H1 (cell line): Measurements from ENCODE around the gene MSI2.

Experiments
- CEBPB ChIP-seq: IDR thresholded peaks from 2 replicates; pipeline ENCODE4 v1.6.1; 2012; ENCODE audit warnings: low read depth, low read length
- CTCF ChIP-seq, 3 experiments: IDR thresholded peaks; 1 replicate in 2 of 3; 2 replicates in 1 of 3; pipeline versions ENCODE4 v1.5.1 to v1.6.1; 2011; ENCODE audit warnings: low read length in 3 of 3, mild to moderate bottlenecking in 3 of 3, inconsistent platforms in 2 of 3, low read depth in 1 of 3, moderate library complexity in 1 of 3; ENCODE audit not compliant: insufficient read depth in 1 of 3; ENCODE audit errors: control extremely low read depth in 1 of 3
- GTF2F1 ChIP-seq: IDR thresholded peaks from 2 replicates; pipeline ENCODE4 v1.6.1; 2012; ENCODE audit warnings: low read depth, low read length, improper control_type of control experiment, borderline replicate concordance
- NANOG ChIP-seq: IDR thresholded peaks from 2 replicates; pipeline ENCODE4 v1.6.1; 2011; ENCODE audit warnings: low read length, low read depth, mild to moderate bottlenecking, inconsistent platforms; ENCODE audit not compliant: insufficient read depth, poor library complexity, severe bottlenecking
- POLR2A ChIP-seq, 2 experiments: IDR thresholded peaks; 1 replicate in 1 of 2; 2 replicates in 1 of 2; pipeline ENCODE4 v1.6.1; 2011; ENCODE audit warnings: low read depth in 2 of 2, low read length in 2 of 2, mild to moderate bottlenecking in 2 of 2; ENCODE audit errors: control extremely low read depth in 1 of 2
- POLR2AphosphoS5 ChIP-seq: IDR thresholded peaks from 2 replicates; pipeline ENCODE4 v1.6.1; 2011; ENCODE audit warnings: low read depth, low read length
- TBP ChIP-seq: IDR thresholded peaks from 2 replicates; pipeline ENCODE4 v1.6.1; 2011; ENCODE audit warnings: low read depth, low read length, improper control_type of control experiment
- TEAD4 ChIP-seq: IDR thresholded peaks from 2 replicates; pipeline ENCODE4 v1.6.1; 2012; ENCODE audit warnings: low read depth, low read length, inconsistent platforms, mixed read lengths

GRCh38 chr17:57294101-57294500, 37.8 kb downstream of the MSI2 start:
- TF ChIP-seq NANOG: no peak
- TF ChIP-seq POLR2A (IDR thresholded peaks at IDR 0.05; ENCODE audit: control extremely low read depth in 1 of 2, low read depth in 2 of 2, low read length in 2 of 2): no peak
- no peak for TF ChIP-seq CTCF (IDR thresholded peaks at IDR 0.05; ENCODE audit: control extremely low read depth in 1 of 3, insufficient read depth in 1 of 3, low read depth in 1 of 3, low read length in 3 of 3)
- no peak for TF ChIP-seq GTF2F1
- TF ChIP-seq TBP: no peak
- no peak for TF ChIP-seq POLR2AphosphoS5
- no peak for TF ChIP-seq CEBPB
- no peak for TF ChIP-seq TEAD4
